ENCODE measurements around the gene DAPK2. TPM values are rescaled to one million over a fixed set of nuclear protein-coding genes. Genes with fewer than 3 reads are reported as not detected.

The DAPK2 gene
- total and polyA plus RNA-seq, 2 of the 13 experiments (the other 11 are each of a cell fraction or from before 2014, with no cell fraction given): 0.33 to 0.63 TPM

- TF ChIP-seq, protein P1, sequence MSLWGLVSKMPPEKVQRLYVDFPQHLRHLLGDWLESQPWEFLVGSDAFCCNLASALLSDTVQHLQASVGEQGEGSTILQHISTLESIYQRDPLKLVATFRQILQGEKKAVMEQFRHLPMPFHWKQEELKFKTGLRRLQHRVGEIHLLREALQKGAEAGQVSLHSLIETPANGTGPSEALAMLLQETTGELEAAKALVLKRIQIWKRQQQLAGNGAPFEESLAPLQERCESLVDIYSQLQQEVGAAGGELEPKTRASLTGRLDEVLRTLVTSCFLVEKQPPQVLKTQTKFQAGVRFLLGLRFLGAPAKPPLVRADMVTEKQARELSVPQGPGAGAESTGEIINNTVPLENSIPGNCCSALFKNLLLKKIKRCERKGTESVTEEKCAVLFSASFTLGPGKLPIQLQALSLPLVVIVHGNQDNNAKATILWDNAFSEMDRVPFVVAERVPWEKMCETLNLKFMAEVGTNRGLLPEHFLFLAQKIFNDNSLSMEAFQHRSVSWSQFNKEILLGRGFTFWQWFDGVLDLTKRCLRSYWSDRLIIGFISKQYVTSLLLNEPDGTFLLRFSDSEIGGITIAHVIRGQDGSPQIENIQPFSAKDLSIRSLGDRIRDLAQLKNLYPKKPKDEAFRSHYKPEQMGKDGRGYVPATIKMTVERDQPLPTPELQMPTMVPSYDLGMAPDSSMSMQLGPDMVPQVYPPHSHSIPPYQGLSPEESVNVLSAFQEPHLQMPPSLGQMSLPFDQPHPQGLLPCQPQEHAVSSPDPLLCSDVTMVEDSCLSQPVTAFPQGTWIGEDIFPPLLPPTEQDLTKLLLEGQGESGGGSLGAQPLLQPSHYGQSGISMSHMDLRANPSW (CRISPR knock-in tag; IDR thresholded peaks at IDR 0.05; ENCODE audit: borderline replicate concordance): no peak
- TF ChIP-seq, protein P2, sequence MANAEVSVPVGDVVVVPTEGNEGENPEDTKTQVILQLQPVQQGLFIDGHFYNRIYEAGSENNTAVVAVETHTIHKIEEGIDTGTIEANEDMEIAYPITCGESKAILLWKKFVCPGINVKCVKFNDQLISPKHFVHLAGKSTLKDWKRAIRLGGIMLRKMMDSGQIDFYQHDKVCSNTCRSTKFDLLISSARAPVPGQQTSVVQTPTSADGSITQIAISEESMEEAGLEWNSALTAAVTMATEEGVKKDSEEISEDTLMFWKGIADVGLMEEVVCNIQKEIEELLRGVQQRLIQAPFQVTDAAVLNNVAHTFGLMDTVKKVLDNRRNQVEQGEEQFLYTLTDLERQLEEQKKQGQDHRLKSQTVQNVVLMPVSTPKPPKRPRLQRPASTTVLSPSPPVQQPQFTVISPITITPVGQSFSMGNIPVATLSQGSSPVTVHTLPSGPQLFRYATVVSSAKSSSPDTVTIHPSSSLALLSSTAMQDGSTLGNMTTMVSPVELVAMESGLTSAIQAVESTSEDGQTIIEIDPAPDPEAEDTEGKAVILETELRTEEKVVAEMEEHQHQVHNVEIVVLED (CRISPR knock-in tag; IDR thresholded peaks at IDR 0.05; ENCODE audit: borderline replicate concordance): no peak
- TF ChIP-seq ZFP1 (CRISPR knock-in tag; IDR thresholded peaks at IDR 0.05): no peak
- no peak for TF ChIP-seq YEATS4 (CRISPR knock-in tag; IDR thresholded peaks at IDR 0.05; ENCODE audit: borderline replicate concordance)
- no peak for TF ChIP-seq YY1 (IDR thresholded peaks at IDR 0.05; ENCODE audit: insufficient read depth, insufficient replicate concordance, low read depth, low read length)
Measured at GRCh38 chr15:64010719-64011118, 35.6 kb downstream of the DAPK2 start (continued).

- in situ Hi-C loops (cut with HindIII; ENCODE audit: extremely low pct_ligation_motif_present, low pct_unique_long_range_greater_than_20kb) (no loop called here), intact Hi-C loops (cut with micrococcal nuclease; ENCODE audit: unreplicated experiment) (no loop called here)
- Histone ChIP-seq H3K4me2 (ENCODE audit: low read depth, low read length) (no peak overlapping the region), H2AFZ (ENCODE audit: low read length) (no peak overlapping the region), H3K79me2 (ENCODE audit: insufficient read depth, low read length) (no peaks in the 10 kb centered on the region), H3K27ac (ENCODE audit: extremely low read length, insufficient read depth, low read length) (no peak overlapping the region), H3K9me3 (ENCODE audit: low read length) (no peaks in the 10 kb centered on the region), H4K20me1 (ENCODE audit: insufficient read depth, low read length) (no peaks in the 10 kb centered on the region), H3K4me1 (ENCODE audit: insufficient read depth, low read length) (peaks cover 5% of the 10 kb centered on the region), H3K27me3 (ENCODE audit: control insufficient read depth in 1 of 2, insufficient read depth in 2 of 2, low read length in 2 of 2) (peaks cover 2 to 4% of the 10 kb centered on the region in 2 experiments; a peak in 4 of 5 replicates), H3K36me3 (replicated peaks in 1 of 2; ENCODE audit: control insufficient read depth in 1 of 2, insufficient read depth in 2 of 2, low read length in 2 of 2) (no peaks in the 10 kb centered on the region), H3K9ac (ENCODE audit: insufficient read depth, low read depth, low read length) (no peak overlapping the region), H3K4me3 (replicated peaks in 1 of 3; ENCODE audit: insufficient read depth in 1 of 3, low read depth in 2 of 3, low read length in 3 of 3) (no peak overlapping the region)
- DNase-seq (ENCODE audit: low spot score): no peak
- ATAC-seq: no peak
- POLR2A ChIA-PET: no interaction called here
- no peak for FAIRE-seq
- CTCF ChIA-PET (ENCODE audit: low intra/inter-chr PET ratio, low total read pairs): no interaction called here
- BruUV-seq (replicated peaks): no TSS peak
- 0% methylated on average over 3 of the region's 4 CpGs for WGBS (ENCODE audit: low lambda C conversion rate)
- no peak for TF ChIP-seq U2AF1 (optimal IDR thresholded peaks at IDR 0.05; ENCODE audit: low read depth, low read length)
- TF ChIP-seq ZNF747 (CRISPR knock-in tag; IDR thresholded peaks at IDR 0.05; ENCODE audit: borderline replicate concordance): no peak
- TF ChIP-seq HMGXB3 (CRISPR knock-in tag; IDR thresholded peaks at IDR 0.05; ENCODE audit: borderline replicate concordance): no peak
- no peak for TF ChIP-seq GRHL1 (CRISPR knock-in tag; conservative IDR thresholded peaks at IDR 0.05)
- no peak for TF ChIP-seq SALL2 (CRISPR knock-in tag; IDR thresholded peaks at IDR 0.05)
- no peak for TF ChIP-seq NR1H2 (CRISPR knock-in tag; IDR thresholded peaks at IDR 0.05; ENCODE audit: borderline replicate concordance, low read depth)
- no peak for TF ChIP-seq SP5 (CRISPR knock-in tag; IDR thresholded peaks at IDR 0.05; ENCODE audit: borderline replicate concordance, low read depth)
Measured at GRCh38 chr15:64009798-64010261, 36.5 kb downstream of the DAPK2 start.

Measured in HepG2 (cell line).